Caco-2 (cell line): Measurements from ENCODE around the gene MAPK12. TPM values are rescaled to one million over a fixed set of nuclear protein-coding genes. Genes with fewer than 3 reads are reported as not detected.

ENCODE experiments used
- BruUV-seq: library from RNA; stranded (reverse); fragments of 400-500 nt; replicated peaks from 2 replicates; lab custom pipeline; 2021; lab: Mats Ljungman, UMichigan
- CTCF ChIA-PET: fragments of 300-600 bp; sonication (Branson Sonifier 250); formaldehyde crosslinking; loops from one replicate; lab custom pipeline; 2022; ENCODE audit warnings: antibody characterized with exemption; lab: Charles Lee
- POLR2A ChIA-PET: fragments of 300-600 bp; sonication (Branson Sonifier 250); formaldehyde crosslinking; loops from one replicate; lab custom pipeline; 2022; ENCODE audit warnings: antibody characterized with exemption; lab: Charles Lee
- DNase-seq, 2 experiments: peaks; one replicate each; pipeline versions ENCODE4 v3.0.0 to v3.0.0-alpha.2; 2020 to 2022
- H3K27me3 ChIP-seq: replicated peaks from 2 replicates; pipeline ENCODE4 v1.6.0; 2011; ENCODE audit warnings: low read length; ENCODE audit not compliant: control insufficient read depth, insufficient read depth
- H3K36me3 ChIP-seq: 2 replicates; pipeline ENCODE4 v1.5.1; 2011; ENCODE audit warnings: low read length; ENCODE audit not compliant: control insufficient read depth, insufficient read depth
- H3K4me1 ChIP-seq: fragments of 250-450 bp; sonication (Bioruptor Pico); 2 replicates; pipeline ENCODE4 v1.5.1; 2020; ENCODE audit warnings: mild to moderate bottlenecking
- H3K4me3 ChIP-seq: 2 replicates; pipeline ENCODE4 v1.5.1; 2011; ENCODE audit warnings: low read depth, mild to moderate bottlenecking, control low read depth, low read length
- H3K9me3 ChIP-seq: fragments of 250-450 bp; sonication (Bioruptor Pico); 2 replicates; pipeline ENCODE4 v1.5.1; 2020; ENCODE audit warnings: mild to moderate bottlenecking, moderate library complexity
- H3K27ac Mint-ChIP-seq: one replicate; pipeline ENCODE4 v1.8.0; 2022; ENCODE audit warnings: mixed read lengths; ENCODE audit not compliant: unreplicated experiment
- H3K27me3 Mint-ChIP-seq: one replicate; pipeline ENCODE4 v1.8.0; 2022; ENCODE audit warnings: mixed read lengths; ENCODE audit not compliant: insufficient read depth, unreplicated experiment
- H3K36me3 Mint-ChIP-seq: one replicate; pipeline ENCODE4 v1.8.0; 2022; ENCODE audit warnings: mild to moderate bottlenecking, mixed read lengths; ENCODE audit not compliant: insufficient read depth, unreplicated experiment
- H3K4me1 Mint-ChIP-seq: one replicate; pipeline ENCODE4 v1.8.0; 2022; ENCODE audit warnings: low read depth, mixed read lengths; ENCODE audit not compliant: unreplicated experiment
- H3K4me3 Mint-ChIP-seq: one replicate; pipeline ENCODE4 v1.8.0; 2022; ENCODE audit warnings: mild to moderate bottlenecking, moderate library complexity, mixed read lengths; ENCODE audit not compliant: unreplicated experiment
- H3K9me3 Mint-ChIP-seq: one replicate; pipeline ENCODE4 v1.8.0; 2022; ENCODE audit warnings: mixed read lengths; ENCODE audit not compliant: unreplicated experiment
- intact Hi-C: fragments of 100-400 bp; cut with micrococcal nuclease; formaldehyde crosslinking; loops from one replicate; pipeline ENCODE4 v1.10.0; 2022; ENCODE audit not compliant: unreplicated experiment
- total RNA-seq: library from RNA; stranded (reverse); gene quantifications from 2 replicates; pipeline ENCODE4 v1.2.3, GENCODE V29; 2022
- TF ChIP-seq, protein P1 (sequence below), 2 experiments: fragments of 200-600 bp in 1 of 2; IDR thresholded peaks; 1 replicate in 1 of 2; 2 replicates in 1 of 2; pipeline versions ENCODE4 v1.5.1 to v1.8.0; 2011 to 2022; ENCODE audit warnings: antibody characterized with exemption in 1 of 2, control low read depth in 1 of 2, inconsistent platforms in 1 of 2, low read depth in 1 of 2, low read length in 1 of 2, mild to moderate bottlenecking in 1 of 2, moderate library complexity in 1 of 2; ENCODE audit not compliant: insufficient read depth in 1 of 2, severe bottlenecking in 1 of 2, unreplicated experiment in 1 of 2

Gene MAPK12
- total RNA-seq, 1 experiment from 2014 or later: 37.4 TPM

DNA sequence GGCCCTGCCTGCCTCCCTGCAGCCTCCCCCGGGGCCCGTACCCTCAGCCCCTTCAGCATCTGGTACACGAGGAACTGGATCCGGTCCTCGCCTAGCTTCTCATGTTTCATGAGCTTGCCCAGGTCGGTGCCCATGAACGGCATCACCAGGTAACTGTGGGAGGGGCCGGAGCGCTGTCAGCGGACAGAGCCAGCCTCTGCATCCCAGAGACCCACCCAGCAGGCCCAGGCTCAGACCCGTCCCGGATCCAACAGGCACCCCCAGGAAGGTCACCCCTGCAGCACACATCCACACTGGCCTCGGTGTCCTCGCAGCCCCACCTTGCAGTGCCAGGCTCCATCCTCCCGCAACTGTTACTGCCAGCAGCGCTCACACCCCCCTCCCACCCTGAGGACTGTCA lies 4.4 kb downstream of the MAPK12 start:
- no TSS peak for BruUV-seq
- no peaks in the 10 kb centered on the region for H3K4me1 Mint-ChIP-seq
- peaks cover 5% of the 10 kb centered on the region for H3K4me1 ChIP-seq
- no peak overlapping the region for H3K4me3 ChIP-seq
- no peak for DNase-seq
- peaks cover 5% of the 10 kb centered on the region for H3K36me3 Mint-ChIP-seq
- ChIA-PET POLR2A (no interaction called here), CTCF (no interaction called here)
- TF ChIP-seq, protein P1, sequence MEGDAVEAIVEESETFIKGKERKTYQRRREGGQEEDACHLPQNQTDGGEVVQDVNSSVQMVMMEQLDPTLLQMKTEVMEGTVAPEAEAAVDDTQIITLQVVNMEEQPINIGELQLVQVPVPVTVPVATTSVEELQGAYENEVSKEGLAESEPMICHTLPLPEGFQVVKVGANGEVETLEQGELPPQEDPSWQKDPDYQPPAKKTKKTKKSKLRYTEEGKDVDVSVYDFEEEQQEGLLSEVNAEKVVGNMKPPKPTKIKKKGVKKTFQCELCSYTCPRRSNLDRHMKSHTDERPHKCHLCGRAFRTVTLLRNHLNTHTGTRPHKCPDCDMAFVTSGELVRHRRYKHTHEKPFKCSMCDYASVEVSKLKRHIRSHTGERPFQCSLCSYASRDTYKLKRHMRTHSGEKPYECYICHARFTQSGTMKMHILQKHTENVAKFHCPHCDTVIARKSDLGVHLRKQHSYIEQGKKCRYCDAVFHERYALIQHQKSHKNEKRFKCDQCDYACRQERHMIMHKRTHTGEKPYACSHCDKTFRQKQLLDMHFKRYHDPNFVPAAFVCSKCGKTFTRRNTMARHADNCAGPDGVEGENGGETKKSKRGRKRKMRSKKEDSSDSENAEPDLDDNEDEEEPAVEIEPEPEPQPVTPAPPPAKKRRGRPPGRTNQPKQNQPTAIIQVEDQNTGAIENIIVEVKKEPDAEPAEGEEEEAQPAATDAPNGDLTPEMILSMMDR (IDR thresholded peaks at IDR 0.05; ENCODE audit: insufficient read depth in 1 of 2, low read depth in 1 of 2, low read length in 1 of 2, severe bottlenecking in 1 of 2, unreplicated experiment in 1 of 2): no peak
- H3K27me3 Mint-ChIP-seq: no peaks in the 10 kb centered on the region
- no peaks in the 10 kb centered on the region for H3K9me3 ChIP-seq
- H3K4me3 Mint-ChIP-seq: no peak overlapping the region
- intact Hi-C loops: no loop called here
- H3K27me3 ChIP-seq: no peaks in the 10 kb centered on the region
- H3K9me3 Mint-ChIP-seq: no peaks in the 10 kb centered on the region
- no peak overlapping the region for H3K27ac Mint-ChIP-seq
- no peaks in the 10 kb centered on the region for H3K36me3 ChIP-seq

DNA sequence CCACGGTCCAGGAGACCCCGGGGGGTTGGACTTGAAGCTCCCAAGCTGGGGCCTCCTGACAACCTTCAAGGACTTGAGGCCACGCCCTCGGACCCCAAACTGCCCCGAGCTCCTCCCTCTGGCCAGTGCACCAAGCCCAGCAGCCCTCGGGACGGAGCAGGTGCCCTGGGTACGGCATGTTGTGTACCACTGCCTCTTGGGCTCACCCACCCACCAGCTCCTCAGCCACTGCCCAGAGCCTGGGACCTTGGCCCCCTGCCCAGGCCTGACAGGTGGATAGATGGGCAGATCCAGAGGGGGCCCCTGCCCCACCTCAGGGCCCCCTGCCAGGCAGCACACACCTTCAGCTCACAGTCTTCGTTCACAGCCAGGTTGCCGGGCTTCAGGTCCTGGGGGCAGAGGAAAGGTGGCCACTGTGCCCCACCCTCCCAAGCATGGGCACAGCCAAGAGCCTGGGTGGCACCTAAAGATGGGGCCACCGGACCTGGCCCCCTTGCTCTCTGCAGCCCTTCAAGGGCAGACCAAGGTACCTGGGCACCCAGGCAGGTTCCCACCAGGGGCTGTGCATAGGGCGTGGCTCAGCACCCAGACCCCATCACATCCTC lies 5.1 kb downstream of the MAPK12 start:
- BruUV-seq: no TSS peak
- TF ChIP-seq, protein P1 (IDR thresholded peaks at IDR 0.05; ENCODE audit: insufficient read depth in 1 of 2, low read depth in 1 of 2, low read length in 1 of 2, severe bottlenecking in 1 of 2, unreplicated experiment in 1 of 2): no peak
- ChIA-PET CTCF (no interaction called here), POLR2A (no interaction called here)
- no peak overlapping the region for H3K4me3 Mint-ChIP-seq
- H3K36me3 ChIP-seq: no peaks in the 10 kb centered on the region
- intact Hi-C loops: no loop called here
- no peaks in the 10 kb centered on the region for H3K9me3 ChIP-seq
- no peaks in the 10 kb centered on the region for H3K9me3 Mint-ChIP-seq
- H3K27me3 Mint-ChIP-seq: no peaks in the 10 kb centered on the region
- no peak overlapping the region for H3K27ac Mint-ChIP-seq
- no peak overlapping the region for H3K4me3 ChIP-seq
- H3K4me1 ChIP-seq: peaks cover 11% of the 10 kb centered on the region; the same call in 1 of the 2 replicates
- DNase-seq: no peak
- H3K4me1 Mint-ChIP-seq: no peaks in the 10 kb centered on the region
- H3K27me3 ChIP-seq: no peaks in the 10 kb centered on the region
- H3K36me3 Mint-ChIP-seq: peaks cover 10% of the 10 kb centered on the region

DNA sequence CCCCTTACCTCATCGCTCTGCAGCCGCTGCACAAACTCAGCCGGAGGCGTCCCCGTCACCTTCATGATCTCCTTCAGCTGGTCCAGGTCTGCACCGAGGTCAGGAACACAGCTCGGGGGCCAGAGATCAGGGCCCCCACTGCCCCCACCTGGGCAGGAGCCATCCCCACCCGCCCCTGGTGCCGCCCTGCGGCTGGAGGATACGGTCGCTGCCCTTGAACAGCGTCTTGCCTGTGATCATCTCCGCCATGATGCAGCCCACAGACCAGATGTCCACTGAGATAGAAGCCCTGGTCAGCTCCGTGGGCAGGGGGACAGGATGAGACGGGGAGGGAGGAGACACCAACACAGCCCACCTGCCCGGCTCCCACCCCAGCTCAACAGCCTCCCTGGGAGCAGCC lies 5.9 kb downstream of the MAPK12 start:
- intact Hi-C loops: no loop called here
- TF ChIP-seq, protein P1 (IDR thresholded peaks at IDR 0.05; ENCODE audit: insufficient read depth in 1 of 2, low read depth in 1 of 2, low read length in 1 of 2, severe bottlenecking in 1 of 2, unreplicated experiment in 1 of 2): no peak
- Histone ChIP-seq H3K27me3 (no peaks in the 10 kb centered on the region), H3K9me3 (no peaks in the 10 kb centered on the region), H3K4me1 (peaks cover 11% of the 10 kb centered on the region; the same call in 1 of the 2 replicates), H3K4me3 (no peak overlapping the region), H3K36me3 (no peaks in the 10 kb centered on the region)
- H3K27ac Mint-ChIP-seq: no peak overlapping the region
- H3K27me3 Mint-ChIP-seq: no peaks in the 10 kb centered on the region
- no peaks in the 10 kb centered on the region for H3K4me1 Mint-ChIP-seq
- no peaks in the 10 kb centered on the region for H3K9me3 Mint-ChIP-seq
- ChIA-PET CTCF (no interaction called here), POLR2A (no interaction called here)
- DNase-seq: no peak
- peaks cover 11% of the 10 kb centered on the region for H3K36me3 Mint-ChIP-seq
- no TSS peak for BruUV-seq
- H3K4me3 Mint-ChIP-seq: no peak overlapping the region
